Measurements from ENCODE around the gene TC2N. TPM values are rescaled to one million over a fixed set of nuclear protein-coding genes. Genes with fewer than 3 reads are reported as not detected.

Gene TC2N
- polyA plus RNA-seq, 3 donors = 0.24 to 0.55 TPM; not detected in 1

DNA sequence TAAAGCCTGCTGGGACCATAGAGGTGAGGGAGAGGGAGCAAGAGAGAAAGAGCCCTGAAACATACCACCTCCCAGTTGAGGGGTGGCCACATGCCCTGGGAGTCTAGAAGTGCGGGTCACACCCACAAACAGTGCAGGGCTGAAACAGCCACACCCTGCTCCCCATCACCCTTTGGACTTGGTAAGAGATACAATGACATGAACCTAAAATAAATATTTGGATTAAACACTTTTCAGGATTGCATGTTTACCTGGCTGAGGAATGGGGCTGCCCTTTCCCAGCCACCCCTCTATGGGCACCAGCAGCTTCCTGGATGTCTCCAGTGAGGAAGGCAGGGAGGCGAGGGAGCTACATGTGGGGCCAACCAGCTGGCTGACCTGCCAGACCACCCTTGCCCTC, 39.0 kb upstream of the TC2N start:
- intact Hi-C loops (cut with micrococcal nuclease) = no loop called here
- Histone ChIP-seq H2AFZ (ENCODE audit: insufficient read depth, low read depth, low read length, poor library complexity, severe bottlenecking) (no peak overlapping the region), H3K27me3 (ENCODE audit: control insufficient read depth in 2 of 2, insufficient read depth in 2 of 2, low read length in 2 of 2) (no peaks in the 10 kb centered on the region), H3K36me3 (replicated peaks in 1 of 2; ENCODE audit: control insufficient read depth in 1 of 2, insufficient read depth in 2 of 2, low read length in 2 of 2) (no peaks in the 10 kb centered on the region), H3K4me2 (replicated peaks; ENCODE audit: extremely low read depth, low read length, poor library complexity, severe bottlenecking) (no peak overlapping the region), H3K79me2 (ENCODE audit: insufficient read depth, low read length) (no peaks in the 10 kb centered on the region), H3K9me3 (replicated peaks in 1 of 2; ENCODE audit: control insufficient read depth in 1 of 2, insufficient read depth in 1 of 2, low read length in 2 of 2) (no peaks in the 10 kb centered on the region), H3K27ac (ENCODE audit: low read depth in 1 of 2, low read length in 2 of 2) (no peak overlapping the region), H4K20me1 (ENCODE audit: insufficient read depth, low read length) (no peaks in the 10 kb centered on the region), H3K9ac (ENCODE audit: insufficient read depth, low read length, poor library complexity, severe bottlenecking) (no peak overlapping the region), H3K4me3 (replicated peaks in 1 of 3; ENCODE audit: low read depth in 2 of 3, low read length in 3 of 3) (no peak overlapping the region), H3K4me1 (ENCODE audit: control insufficient read depth in 1 of 2, insufficient read depth in 2 of 2, low read length in 2 of 2) (peaks cover 4 to 7% of the 10 kb centered on the region in 2 donors)
- H3K9me3 Mint-ChIP-seq = peaks cover 0 to 4% (median 2%) of the 10 kb centered on the region in 7 donors
- H3K4me3 Mint-ChIP-seq = no peak overlapping the region
- H3K4me1 Mint-ChIP-seq = peaks cover 15% of the 10 kb centered on the region
- no peak for TF ChIP-seq CTCF (IDR thresholded peaks at IDR 0.05)
- DNase-seq = no peak
- no peak overlapping the region for H3K27ac Mint-ChIP-seq
- no peaks in the 10 kb centered on the region for H3K36me3 Mint-ChIP-seq
- WGBS (ENCODE audit: insufficient coverage) = no CpG with 5 or more reads among the region's 2 CpGs
- H3K27me3 Mint-ChIP-seq (ENCODE audit: low read depth in 3 of 3) = peaks cover 0 to 2% (median 2%) of the 10 kb centered on the region in 3 donors

- H3K9ac ChIP-seq (ENCODE audit: insufficient read depth, low read length, poor library complexity, severe bottlenecking) = no peak overlapping the region
Observed at GRCh38 chr14:91904956-91905645, 37.8 kb upstream of the TC2N start.

More at GRCh38 chr14:91904956-91905645, 37.8 kb upstream of the TC2N start:
- H3K27me3 ChIP-seq (ENCODE audit: control insufficient read depth in 2 of 2, insufficient read depth in 2 of 2, low read length in 2 of 2) = no peaks in the 10 kb centered on the region
- TF ChIP-seq CTCF (IDR thresholded peaks at IDR 0.05) = no peak
- no peaks in the 10 kb centered on the region for H3K9me3 ChIP-seq (replicated peaks in 1 of 2; ENCODE audit: control insufficient read depth in 1 of 2, insufficient read depth in 1 of 2, low read length in 2 of 2)
- H4K20me1 ChIP-seq (ENCODE audit: insufficient read depth, low read length) = no peaks in the 10 kb centered on the region
- H3K79me2 ChIP-seq (ENCODE audit: insufficient read depth, low read length) = no peaks in the 10 kb centered on the region
- peaks cover 3% of the 10 kb centered on the region for H3K4me1 Mint-ChIP-seq
- H3K4me2 ChIP-seq (replicated peaks; ENCODE audit: extremely low read depth, low read length, poor library complexity, severe bottlenecking) = no peak overlapping the region
- peaks cover 0 to 2% (median 2%) of the 10 kb centered on the region in 3 donors for H3K27me3 Mint-ChIP-seq (ENCODE audit: low read depth in 3 of 3)
- peaks cover 0 to 4% (median 2%) of the 10 kb centered on the region in 7 donors for H3K9me3 Mint-ChIP-seq
- H3K4me1 ChIP-seq (ENCODE audit: control insufficient read depth in 1 of 2, insufficient read depth in 2 of 2, low read length in 2 of 2) = peaks cover 0 to under 1% of the 10 kb centered on the region in 2 donors
- H3K36me3 Mint-ChIP-seq = no peaks in the 10 kb centered on the region
- H3K4me3 Mint-ChIP-seq = no peak overlapping the region
- no peak overlapping the region for H2AFZ ChIP-seq (ENCODE audit: insufficient read depth, low read depth, low read length, poor library complexity, severe bottlenecking)
- H3K27ac Mint-ChIP-seq = no peak overlapping the region
- no peak overlapping the region for H3K4me3 ChIP-seq (replicated peaks in 1 of 3; ENCODE audit: low read depth in 2 of 3, low read length in 3 of 3)
- intact Hi-C loops (cut with micrococcal nuclease) = no loop called here
- WGBS (ENCODE audit: insufficient coverage) = 96% methylated on average over 4 of the region's 9 CpGs
- no peak overlapping the region for H3K27ac ChIP-seq (ENCODE audit: low read depth in 1 of 2, low read length in 2 of 2)
- no peaks in the 10 kb centered on the region for H3K36me3 ChIP-seq (replicated peaks in 1 of 2; ENCODE audit: control insufficient read depth in 1 of 2, insufficient read depth in 2 of 2, low read length in 2 of 2)
- DNase-seq = no peak
